NOMO-1 treated with dmso at 0.1 percent for 144 hours (cell line): ENCODE measurements around the gene BCDIN3D.
A peak's percentile ranks its signal among the peaks of the same experiment; 100 is the strongest.

Source experiments
- DNase-seq: peaks from one replicate; lab custom pipeline; 2025; ENCODE audit not compliant: unreplicated experiment; lab: John Stamatoyannopoulos, UW

Gene BCDIN3D

DNA sequence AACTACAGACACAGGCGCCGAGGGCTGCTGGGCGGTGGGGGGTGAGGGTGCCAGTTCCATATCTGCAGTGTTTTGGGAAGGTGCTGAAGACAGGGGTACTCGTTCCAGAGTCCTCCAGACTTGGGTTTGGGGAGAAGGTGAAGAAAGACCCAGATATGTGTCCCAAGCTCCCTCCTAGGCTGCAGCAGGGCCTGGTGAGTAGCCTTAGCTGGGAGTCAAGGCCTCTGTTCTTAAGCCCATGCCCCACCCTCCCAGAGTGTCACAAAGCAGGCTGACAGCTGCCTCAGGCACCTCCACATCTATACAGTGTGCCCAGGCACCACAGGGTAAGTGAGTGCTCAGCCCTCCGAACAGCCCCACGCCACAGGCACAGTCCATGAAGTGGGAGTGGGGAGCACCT lies 19.0 kb downstream of the BCDIN3D start:
- no peak for DNase-seq

DNA sequence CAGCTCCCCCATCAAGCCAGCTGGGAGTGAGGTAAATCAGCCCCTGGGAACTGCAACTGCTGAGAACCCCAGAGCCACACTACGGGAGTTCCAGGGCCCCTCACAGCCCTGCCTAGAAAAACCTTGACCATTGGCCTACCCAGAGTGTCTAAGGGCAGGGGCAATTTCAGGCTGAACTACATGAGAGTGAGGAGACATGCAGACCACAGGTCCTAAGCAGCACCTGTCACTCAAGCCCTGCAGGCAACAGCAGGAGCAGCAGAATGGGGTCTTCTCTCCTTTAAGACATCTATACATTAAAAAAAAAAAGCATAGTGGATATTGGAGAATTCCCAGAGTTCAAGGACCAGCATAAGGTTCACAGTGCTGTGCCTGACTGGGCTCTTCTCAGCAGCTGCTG lies 19.6 kb downstream of the BCDIN3D start:
- no peak for DNase-seq

DNA sequence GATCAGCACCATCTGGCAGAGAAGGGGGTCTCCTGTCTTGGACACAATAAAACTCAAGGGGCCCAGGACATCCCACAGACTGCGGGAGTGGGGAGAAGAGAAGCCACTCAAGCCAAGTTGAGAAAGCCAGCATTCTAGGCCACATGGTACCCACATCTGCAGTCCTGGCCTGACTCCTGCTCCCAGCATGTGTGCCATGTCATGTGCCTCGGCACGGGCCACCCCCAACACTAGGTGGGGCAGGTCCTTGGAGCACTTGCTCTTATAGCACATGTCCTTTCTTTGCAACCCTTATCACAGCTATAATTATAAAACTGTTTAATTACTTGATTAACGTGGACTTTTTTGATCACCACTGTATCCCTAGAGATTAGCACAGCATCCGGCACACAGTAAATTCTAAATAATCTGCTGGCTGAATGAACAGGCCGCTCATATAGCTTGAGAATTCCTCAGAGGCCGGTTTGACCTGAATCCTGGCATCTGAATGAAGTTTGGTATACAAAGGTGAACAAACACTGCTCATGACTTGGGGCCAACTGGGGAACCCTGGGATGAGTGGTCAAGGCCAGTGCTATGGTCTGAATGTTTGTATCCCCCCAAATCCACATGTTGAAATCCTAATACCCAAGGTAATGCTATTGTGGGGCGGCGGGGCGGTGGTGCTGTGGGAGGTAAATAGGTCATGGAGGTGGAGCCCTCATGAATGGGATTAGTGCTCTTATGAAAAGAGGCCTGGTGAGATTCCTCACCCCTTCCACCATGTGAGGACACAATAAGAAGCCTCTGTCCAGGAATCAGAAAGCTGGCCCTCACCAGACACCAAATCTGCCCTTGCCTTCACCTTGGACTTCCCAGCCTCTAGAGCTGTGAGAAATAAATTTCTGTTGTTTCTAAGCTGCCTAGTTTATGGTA lies 21.3 kb downstream of the BCDIN3D start:
- no peak for DNase-seq

DNA sequence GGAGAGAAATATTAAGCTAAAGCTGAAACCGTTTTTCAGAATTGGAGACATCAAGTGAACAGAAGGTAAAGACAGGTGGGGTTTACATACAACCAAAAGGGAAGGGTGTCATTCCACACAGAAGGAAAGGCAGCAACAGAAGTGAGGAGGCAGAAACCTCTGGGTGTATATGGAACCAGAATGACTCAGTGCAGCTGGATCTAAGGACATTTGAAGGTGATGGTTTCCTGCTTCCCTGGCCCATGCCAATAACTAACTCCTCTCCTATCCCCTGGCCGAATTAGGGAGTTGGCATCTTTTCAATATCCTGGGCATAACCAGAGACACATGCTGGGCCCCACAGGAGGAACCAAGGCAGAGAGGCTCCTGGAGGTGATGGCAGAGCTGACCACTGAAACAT lies 23.1 kb downstream of the BCDIN3D start:
- DNase-seq = no peak

DNA sequence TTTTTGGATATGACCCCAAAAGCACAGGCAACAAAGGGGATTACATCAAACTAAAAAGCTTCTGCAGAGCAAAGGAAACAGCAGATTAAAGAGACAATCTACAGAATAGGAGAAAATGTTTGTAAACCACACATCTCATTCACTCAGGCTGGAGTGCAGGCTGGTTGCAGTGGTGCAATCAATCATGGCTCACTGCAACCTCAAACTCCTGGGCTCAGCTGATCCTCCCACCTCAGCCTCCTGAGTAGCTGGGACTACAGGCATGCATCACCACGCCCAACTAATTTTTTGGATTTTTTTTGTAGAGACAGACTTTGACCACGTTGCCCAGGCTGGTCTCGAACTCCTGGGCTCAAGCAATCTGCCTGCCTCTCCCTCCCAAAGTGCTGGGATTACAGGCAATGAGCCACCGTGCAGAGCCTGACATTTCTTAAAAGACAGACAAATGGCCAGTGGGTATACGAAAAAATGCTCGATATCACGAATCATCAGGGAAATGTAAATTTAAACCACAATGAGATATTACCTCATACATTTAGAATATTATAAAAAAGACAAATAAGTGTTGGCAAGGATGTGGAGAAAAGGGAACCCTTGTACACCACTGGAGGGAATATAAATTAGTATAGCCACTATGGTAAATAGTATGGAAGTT lies 24.5 kb downstream of the BCDIN3D start:
- no peak for DNase-seq

DNA sequence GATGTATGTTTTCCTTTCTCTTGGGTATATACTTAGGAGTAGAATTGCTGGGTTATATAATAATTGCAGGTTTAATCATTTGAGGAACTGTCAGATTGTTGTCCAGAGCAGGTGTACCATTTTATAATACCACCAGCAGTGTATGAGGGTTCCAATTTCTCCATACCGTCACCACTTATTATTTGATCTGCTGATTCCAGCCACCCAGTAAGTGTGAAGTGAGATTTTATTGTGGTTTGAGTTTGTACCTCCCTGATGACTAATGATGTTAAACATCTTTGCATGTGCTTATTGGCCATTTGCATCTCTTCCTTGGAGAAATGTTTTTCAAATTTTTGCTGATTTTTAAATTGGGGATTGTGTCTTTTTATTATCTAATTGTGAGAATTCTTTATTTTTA lies 29.8 kb downstream of the BCDIN3D start:
- DNase-seq = no peak

DNA sequence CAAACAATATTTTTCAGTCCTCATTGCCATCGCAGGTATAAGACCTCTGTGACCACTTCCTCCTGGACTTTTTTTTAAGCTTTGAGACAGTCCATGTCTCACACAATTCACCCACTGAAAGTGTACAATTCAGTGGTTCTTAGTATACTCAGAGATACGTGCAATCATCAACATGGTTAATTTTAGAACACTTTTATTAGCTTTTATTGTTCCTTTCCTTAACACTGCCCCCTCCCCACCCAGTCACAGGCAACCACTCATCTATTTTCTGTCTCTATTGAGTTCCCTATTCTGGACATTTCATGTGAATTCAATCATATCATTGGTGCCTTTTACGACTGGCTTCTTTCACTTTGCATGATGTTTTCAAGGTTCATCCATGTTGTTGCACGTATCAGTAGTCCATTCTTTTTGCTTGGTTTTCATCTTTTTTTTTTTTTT lies 30.9 kb downstream of the BCDIN3D start:
- DNase-seq = peak; percentile 12

DNA sequence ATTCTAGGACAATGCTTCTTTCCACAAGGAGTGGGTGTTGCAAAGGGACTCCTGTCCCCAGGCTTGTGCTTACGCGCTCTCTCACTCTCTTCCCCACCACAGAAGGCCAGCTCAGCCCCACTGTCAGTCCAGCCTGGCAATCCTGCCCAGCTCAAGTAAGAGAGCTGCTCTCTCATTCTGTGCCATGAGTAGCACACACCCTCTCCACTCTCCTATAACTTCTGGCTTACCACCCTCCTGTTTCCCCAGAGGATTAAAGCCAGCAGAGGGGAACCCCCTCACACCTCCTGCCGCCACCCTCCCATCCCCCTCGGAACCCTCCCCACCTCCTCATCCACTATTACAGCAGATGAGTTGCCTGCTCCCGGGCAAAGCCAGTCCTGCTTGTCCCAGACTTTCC lies 31.8 kb downstream of the BCDIN3D start:
- no peak for DNase-seq

DNA sequence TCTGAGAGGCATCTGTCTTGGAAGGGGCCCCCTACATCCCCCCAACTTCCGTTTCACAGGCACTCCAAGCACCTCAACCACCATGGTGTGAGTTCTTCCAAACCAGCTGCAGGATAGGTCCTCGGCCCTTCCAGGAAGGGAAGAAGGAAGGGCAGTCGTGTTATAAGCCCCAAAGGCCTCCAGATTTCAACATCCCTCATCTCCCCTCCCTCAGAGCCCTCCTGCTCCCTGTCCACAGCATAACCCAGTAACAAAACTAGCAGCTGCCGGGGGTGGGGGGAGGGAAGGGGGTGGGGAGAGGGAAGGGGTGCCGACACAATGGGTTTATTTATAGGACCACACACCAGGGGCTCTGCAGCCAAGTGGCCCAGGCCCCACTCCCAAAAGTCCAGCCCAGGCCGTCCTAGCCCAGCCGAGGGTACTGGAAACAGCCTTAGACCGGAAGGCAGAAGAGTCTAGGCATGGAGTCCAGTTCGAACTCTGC lies 33.0 kb downstream of the BCDIN3D start:
- DNase-seq = no peak

DNA sequence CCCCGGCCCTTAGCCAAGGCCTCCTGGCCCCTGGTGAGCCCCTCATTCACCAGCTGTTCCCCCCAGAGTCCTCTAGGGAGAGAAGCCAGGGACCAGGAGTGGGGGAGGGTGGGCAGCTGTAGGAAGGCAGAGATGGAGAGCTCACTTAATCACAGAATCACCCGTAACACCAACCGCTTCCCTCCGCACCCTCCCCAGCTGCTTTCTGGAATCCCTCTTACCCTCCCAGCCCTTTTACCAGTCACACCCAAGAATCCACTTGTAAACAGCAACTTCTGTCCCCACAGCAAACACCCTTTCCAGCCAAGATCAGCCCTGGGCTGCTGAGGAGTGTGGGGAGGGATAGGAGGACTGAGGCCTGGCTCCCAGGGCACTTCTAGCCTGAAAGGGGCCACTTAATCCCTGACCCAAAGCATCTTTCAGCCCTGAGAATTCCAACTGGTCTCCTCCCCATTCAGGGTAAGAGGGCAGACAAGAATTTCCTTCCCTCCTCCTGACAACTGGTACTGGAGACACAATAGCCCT lies 33.5 kb downstream of the BCDIN3D start:
- no peak for DNase-seq

DNA sequence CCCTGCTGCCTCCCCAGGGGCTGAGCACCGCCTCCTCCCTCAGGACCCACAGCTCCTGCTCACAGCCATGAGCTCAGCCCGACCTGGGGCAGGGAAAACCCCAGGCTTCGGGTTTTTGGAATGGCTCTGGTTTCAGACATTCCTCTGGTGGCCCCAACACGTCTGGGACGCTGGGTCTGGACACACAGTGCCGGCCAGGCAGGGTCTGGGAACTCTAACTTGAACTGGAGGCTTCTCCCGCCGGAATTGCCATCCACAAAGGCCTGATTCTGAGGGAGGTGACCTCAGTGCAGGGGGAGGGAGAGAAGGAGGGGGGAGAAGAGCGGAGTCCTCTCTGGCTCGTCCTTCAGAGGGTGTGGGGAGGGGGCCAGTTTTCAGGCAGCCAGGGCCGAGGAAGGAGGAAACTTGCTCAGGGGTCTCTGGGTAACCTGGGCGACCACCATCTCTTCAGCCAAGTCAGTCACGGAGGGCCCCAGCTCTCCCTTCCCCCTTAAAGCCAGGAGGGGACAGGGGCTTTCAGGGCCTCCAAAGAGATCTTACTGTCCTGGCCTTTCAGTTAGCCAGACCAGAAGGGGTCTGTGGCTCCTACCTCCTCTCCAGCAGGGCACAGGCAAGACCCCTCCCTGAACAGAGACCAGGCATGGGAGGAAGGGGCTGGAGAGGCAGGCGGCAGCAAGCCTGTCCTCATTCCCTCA lies 34.1 kb downstream of the BCDIN3D start:
- DNase-seq = no peak

DNA sequence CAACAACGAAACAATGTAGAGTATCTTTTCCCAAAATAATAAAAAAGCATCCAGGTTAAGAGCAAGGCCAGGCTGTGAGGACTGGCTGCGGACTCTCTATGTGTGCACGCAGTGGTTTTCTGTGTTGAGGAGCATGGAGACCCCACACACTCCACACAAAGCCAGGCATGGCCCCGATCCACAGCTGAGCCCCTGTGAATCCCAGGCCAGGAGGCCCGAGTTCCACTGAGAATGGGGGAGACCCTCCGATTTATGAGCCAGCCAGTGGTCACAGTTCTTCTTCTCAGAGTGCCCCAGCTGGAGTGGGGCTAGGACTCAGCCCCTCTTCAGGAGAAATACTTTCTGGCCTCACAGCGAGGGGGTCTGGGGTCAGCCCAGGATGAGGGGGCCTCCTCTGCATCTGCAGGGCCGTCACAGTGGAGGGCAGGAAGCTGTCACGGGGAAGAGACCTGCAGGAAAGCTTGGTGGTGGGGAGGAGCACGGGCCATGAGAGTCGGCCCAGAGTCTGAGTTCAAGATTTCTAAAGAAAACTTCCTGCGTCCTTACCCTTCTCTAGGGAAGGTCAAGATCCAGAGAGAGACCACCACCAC lies 34.8 kb downstream of the BCDIN3D start:
- no peak for DNase-seq

DNA sequence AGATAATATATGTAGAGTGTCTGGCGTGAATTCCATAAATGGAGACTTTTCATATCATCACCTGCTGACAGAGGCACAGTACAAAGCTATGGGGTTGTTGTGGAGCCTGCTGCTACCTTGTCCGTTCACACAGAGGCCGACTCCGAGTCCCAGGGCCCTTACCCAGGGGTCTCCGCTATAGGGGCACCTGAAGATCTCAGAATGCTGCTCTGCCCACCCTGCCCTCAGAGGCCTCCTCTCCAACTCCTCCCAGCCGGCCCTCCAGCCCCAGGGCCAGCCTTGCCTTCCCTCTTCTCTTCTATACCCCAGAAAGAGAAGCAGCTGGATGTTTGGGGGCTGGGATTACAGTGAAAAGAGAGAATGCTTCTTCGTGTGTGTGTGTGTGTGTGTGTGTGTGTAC lies 36.0 kb downstream of the BCDIN3D start:
- DNase-seq = no peak

DNA sequence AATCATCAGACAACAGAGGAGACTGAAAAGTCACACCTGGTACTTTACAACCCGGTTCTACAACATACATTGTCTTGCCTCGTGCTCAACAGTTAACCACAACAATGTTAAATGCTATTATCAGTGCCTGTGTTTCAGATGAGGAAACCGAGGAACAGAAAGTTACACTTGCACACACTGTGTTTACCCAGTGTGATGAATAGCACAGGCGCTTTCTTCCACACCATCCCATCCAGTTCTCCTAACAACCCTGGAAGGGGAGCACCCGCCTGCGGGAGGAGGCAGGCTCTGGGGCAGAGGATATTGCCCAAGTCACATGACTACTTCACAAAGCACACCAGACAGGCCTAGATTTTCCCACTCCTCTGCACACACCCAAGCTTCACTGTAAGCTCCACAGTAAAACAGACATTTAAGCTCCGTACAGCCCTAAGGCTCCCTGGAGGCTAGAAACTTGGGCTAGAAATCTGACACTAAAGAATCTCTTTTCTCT lies 36.5 kb downstream of the BCDIN3D start:
- DNase-seq = no peak

DNA sequence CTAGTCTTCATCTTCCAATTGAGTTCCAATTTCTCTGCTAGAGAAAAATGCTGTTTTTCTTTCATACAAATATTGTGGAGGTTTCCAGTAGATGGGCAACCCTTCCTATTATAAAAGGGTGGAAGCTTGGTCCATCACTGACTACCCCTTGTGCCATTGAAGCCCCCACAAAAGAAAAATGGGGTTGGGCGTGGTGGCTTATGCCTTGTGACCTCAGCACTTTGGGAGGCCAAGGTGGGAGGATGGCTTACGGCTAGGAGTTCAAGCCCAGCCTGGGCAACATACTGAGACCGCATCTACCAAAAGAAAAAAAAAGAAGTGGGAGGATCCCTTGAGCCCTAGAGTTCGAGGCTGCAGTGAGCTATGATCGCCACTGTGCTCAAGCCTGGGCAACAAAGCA lies 37.5 kb downstream of the BCDIN3D start:
- no peak for DNase-seq

DNA sequence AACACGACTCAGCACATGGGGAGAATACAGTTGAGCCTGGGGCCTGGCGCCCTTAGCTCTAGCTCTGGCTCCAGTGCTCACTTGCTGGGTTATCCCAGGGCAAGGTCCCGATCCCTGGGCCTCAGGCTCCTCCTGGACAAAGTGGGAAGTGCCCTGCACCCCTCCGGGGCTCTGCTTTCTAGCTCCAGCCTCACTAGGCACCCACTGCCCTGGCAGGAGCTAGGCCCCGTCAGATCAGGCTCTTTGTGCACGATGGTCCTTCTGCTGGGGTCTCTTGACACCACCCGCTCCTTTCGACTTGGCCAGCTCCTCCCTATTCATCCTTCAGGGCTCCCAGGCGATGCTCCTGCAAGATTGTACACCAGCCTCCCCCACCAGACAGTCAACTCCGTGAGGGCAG lies 38.1 kb downstream of the BCDIN3D start:
- DNase-seq = no peak

DNA sequence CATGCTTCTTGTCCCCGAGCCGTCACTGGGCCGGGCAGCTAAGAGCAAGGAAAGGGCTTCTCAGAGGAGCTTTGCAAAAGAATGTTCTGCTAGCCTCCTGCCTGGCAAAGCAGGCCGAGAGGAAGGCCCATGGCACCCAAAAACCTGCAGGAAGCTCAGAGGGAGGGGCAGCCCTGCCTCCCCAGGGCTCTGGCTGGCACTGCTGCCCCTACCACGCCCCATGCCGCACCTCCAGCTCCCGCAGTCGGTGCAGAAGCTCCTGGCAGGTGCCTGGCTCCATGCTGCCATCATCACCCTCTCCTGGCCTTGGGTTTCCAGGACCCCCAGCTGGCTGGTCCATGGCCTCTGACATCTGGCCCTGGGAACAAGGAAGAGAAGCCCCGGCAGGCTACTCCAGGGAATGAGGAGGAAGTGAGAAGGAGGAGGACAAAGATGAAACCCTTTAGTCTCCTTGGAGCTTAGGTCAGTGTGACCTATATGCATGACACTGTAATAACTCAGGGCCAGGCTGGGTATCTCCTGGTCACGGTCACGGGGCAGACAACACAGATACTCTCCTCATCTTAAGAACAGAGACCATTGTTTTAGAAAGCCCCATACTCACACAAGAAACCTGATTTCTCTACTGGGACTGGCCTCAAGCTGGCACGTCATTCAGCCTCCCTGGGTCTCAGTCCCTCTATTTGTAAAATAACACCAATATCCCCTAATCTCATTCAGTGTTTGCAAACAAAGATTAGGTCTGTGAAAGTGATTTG lies 39.0 kb downstream of the BCDIN3D start:
- DNase-seq = no peak

DNA sequence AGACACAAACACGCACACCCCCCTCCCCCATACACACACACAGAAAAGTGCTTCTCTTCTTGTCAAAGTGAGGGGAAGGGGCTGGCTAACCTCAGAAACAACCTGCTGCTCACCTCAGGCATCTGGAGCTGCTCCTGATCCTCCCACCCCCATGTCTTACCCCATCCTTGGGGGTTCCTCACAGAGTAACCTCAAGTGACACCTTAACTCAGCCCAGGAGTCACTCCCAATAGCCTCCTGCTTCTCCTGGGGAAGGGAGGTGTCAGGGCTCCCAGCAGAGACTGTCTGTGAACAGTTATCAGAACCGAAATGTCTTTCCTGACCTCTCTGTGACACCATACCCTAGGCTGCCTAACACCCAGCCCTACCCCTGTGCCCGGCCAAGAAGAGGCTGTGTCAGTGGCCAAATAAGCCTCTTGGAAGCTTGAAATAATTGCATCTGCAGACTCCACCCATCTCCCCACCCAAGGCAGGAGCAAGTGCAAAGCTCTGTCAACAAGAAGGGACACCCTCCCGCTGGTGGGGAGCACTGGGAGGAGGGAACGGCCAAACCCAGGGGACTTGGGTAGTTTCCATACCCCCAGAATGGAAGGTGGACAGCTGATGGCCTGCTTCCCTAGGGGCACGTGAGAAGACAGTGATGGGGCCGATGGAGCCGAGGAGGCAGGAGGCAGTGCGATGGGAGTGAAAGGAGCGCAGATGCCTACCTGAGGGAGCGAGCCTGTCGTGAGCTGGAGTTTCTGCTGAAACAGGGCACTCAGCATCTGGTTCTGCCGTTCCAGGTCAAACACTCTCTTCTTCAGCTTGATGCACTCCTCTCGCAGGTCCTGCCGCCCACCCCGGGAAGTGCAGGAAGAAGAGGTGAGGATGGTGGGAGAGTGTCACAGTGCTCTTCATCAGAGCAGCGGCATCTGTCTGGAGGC lies 41.5 kb downstream of the BCDIN3D start:
- DNase-seq = no peak
